HG02943 (cell line): ENCODE measurements around the gene TBCD.
A peak's percentile ranks its signal among the peaks of the same experiment; 100 is the strongest.

Experiments used
- ATAC-seq: cut with Tn5 transposase; IDR thresholded peaks from one replicate; pipeline ENCODE4 v1.9.1; 2021; ENCODE audit warnings: mild to moderate bottlenecking, low read depth, moderate library complexity; ENCODE audit not compliant: unreplicated experiment

TBCD gene

DNA sequence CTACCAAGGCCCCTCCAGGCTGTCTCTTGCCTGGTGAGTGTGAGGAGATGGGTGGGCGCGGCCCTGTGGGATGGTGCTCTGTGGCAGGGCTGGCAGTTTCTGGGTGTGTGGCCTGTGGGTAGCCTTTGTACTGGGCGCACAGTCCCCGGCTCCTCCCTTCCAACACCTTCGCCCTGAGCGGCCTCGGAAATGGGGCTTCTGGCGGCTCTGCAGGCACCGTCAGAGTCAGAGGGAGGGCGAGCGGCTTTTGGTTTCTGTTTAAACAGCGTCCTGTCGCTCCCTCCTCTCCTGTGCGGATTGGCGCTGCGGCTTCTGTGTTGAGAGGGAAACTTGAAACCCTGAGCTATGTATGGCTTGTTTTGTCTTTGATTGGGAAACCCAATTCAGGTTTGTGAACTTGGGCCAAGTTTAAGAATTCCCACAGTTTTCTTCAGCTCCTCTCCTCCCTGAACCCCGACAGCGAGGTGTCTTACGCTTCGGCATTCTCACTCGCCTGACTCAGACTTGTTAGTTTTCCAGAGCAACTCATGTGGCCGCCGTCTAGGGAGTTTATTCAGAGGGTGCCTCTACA is 96.2 kb downstream of the TBCD start:
- no peak for ATAC-seq

DNA sequence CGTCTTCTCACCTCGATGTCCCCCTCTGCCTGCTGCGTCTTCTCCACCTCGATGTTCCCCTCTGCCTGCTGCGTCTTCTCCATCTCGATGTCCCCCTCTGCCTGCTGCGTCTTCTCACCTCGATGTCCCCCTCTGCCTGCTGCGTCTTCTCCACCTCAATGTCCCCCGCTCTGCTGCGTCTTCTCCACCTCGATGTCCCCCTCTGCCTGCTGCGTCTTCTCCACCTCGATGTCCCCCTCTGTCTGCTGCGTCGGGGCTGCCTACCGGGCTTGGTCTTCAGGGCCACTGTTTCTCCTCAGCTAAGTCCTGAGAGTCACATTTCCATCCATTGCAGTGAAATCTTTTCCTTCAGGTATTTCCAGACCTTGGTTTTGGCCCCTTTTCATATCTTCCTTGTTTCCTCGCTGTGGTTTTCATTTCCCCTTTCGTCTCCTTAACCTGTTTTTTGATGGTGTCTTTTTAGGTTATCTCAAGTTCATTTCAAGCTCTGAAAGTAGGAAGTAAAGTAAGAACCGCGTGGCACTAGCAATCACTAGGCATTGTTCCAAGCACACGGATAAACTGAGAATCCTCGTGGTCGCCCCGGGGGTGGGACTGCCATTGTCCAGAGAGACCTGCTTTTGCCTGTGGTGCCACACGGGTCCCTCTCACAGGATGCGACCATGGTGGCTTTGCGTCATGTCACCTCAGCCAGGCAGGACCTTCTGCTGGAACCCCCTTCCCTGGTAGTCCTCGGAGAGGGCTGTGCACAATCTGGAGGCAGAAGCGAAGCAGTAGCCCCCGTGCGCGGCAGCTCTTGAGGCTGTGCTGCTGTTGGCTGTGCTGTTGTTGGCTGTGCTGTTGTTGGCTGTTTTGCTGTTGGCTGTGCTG is 97.4 kb downstream of the TBCD start:
- ATAC-seq, result no peak

DNA sequence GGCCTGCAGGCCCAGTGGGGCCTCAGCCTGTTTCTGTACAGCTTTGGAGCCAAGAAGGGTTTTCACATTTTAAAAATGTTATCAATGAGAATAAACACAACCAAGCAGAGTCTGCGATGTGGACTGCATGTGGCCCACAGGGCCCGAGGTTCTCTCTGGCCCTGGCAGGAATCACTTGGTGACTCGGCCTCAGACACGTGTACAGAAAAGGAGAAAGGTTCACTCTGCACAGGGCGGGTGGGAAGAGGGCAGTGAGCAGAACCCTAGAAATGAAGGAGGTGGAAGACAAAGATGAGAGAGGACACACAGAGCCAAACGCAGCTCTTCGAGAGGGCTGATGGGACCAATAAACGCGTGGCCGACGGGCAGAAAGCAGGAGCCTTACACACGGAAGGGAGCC is 99.5 kb downstream of the TBCD start:
- ATAC-seq, result no peak

DNA sequence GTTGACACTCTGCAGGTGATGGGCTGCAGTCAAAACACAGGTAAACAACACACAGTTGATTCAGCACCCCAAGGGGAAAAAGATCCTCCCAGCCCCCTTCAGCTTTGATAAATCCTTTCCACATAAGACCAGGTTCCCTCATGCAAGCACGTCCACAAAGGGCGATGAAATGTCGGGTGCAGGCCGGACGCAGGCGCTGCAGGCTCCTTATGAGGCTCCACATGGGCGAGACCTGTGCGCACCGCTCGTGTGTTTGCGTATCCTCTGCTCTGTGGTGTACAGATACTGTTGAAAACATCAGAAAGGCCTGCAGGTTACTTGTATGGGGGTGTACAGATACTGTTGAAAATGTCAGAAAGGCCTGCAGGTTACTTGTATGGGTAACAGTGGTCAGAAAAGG is 102.4 kb downstream of the TBCD start:
- ATAC-seq, result no peak

- ATAC-seq, result no peak
Measured at GRCh38 chr17:82856361-82856760, 104.5 kb downstream of the TBCD start.

DNA sequence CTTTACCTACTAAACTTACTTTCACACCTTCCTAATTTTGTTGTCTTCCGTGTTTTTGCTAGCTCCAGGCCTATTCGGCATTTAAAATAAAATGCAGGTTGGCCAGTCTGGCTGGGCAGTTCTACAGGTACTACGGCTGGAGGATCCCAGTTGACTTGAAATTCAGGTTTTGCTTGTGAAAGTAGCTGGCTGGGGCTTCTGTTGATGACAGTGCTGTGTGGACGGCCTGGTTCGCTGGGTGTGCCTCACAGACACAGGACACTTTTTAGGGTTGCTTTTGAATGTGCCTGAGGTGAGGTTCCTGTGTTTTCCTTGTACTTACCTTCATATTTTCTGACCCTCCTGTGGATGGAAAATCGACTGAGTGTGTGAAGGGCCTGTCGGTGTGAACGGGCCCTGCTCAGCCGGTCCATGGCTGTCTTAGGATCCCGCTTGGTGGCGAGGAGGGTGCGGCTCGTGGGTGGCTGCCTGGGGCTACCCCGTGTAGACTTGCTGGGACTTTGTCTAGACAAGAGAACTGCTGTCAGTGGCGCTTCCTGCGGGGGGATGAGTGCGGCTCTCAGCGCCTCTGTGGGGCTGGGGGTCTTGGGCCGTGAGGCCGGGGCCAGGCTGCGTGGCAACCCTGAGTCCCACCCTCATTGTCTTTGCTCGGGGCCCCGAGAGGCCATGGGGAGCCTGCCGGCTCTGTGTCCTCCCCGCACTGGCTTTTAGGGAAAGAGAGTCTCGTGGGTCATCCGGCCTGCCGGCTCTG is 106.7 kb downstream of the TBCD start:
- ATAC-seq, result no peak

DNA sequence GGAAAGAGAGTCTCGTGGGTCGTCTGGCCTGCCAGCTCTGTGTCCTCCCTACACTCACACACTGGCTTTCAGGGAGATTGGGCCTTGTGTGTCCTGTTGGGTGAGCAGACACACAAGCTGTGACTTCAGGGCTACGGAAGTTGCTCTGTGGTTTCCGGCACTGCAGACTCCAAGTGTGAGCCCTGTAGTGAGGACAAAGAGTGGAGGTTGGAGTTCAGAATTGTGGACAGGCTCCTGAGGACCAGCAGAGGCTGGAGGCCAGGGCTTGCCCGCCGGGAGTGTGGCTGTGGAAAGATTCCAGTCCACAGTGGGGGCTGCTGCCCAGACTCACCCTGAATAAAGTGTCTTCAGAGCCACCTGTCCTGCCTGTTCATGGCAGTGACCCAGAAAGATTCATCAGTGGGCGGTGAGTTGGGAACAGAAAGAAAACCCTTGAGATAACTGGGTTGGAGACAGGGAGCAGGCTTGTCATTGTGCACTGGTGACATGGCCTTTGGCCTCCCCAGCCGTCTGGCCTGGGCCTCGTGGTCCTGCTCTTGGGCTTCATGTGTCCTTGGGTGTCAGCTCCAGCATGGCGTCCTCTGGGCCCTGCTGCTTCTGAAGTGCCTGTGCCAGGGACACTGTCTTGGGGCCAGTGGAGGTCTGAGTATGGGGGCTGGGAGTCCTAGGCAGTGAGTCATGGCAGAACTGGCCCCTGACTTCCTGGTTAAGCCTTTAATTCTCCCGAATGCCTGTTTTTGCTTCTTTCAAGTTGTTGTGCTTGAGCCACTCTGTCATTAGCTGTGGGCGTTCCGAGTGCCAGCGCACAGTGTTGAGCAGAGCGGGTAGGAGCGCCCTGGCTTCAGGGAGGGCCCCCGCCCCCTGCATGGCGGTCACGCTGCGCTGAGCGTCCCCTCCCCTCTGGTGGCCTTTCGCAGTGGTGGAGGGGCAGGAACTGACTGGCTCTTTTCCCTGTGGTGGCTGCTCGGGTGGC is 107.9 kb downstream of the TBCD start:
- no peak for ATAC-seq

GRCh38 chr17:82860606-82861392 is 108.9 kb downstream of the TBCD start:
- no peak for ATAC-seq

DNA sequence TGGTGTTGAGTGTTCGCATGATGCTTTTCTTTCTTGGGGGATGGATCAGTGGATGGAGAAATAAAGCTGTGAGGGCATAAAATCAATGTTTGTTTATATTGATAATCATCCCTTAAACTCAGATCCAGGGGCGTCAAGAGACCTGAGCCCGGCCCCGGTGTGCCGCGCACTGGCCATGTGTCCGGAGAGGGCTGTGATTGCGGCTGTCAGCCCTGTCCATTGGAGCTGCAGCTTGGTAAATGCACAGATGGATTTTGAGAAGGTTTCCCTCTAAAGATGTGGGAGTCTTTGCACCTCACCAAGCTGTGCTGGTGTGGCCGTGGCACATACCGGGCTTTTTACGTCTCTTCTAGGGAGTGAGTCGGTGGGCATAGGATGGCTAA is 109.5 kb downstream of the TBCD start:
- ATAC-seq, result no peak

- no peak for ATAC-seq
Measured at GRCh38 chr17:82862191-82862590, 110.3 kb downstream of the TBCD start.

GRCh38 chr17:82862737-82863382 is 111.0 kb downstream of the TBCD start:
- ATAC-seq, result no peak

- ATAC-seq, result no peak
Measured at GRCh38 chr17:82863383-82863940, 111.6 kb downstream of the TBCD start.

DNA sequence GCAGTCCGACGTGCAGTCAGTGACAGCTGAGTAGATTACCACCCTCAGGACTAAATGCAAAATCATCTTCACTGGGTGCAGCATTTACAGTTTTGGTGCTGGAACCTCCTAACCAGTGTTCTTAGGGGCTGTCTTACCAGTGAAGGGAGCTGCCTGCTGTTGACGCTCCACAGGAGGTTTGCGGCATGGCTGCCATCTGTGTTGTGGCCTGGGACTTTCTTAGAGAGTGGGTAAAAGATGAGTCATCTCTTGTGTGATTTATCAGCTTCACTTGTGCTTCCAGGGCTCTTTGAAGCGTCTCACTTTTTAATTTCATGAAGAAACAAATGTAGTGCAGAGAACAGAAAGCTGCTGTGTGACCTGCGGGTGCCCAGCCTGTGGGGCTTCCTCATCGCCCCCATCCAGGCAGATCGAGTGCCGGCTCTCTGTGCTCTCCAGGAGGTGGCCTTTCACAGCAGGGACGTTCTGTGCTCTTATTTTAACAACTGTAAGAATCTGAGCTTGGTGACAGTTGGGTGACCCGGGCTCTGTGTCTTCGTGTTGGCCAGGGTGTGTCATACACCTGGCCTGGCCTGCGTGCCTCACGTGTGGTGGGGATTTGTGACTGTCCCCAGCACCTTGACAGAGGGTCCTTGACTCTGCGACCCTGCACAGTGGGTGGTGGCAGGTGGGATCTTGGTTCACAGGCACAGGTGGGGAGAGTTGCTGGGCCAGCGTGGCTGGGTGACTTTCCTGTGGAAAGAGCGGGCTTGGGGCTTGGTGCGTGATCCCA is 112.3 kb downstream of the TBCD start:
- ATAC-seq, result peak; percentile 78

DNA sequence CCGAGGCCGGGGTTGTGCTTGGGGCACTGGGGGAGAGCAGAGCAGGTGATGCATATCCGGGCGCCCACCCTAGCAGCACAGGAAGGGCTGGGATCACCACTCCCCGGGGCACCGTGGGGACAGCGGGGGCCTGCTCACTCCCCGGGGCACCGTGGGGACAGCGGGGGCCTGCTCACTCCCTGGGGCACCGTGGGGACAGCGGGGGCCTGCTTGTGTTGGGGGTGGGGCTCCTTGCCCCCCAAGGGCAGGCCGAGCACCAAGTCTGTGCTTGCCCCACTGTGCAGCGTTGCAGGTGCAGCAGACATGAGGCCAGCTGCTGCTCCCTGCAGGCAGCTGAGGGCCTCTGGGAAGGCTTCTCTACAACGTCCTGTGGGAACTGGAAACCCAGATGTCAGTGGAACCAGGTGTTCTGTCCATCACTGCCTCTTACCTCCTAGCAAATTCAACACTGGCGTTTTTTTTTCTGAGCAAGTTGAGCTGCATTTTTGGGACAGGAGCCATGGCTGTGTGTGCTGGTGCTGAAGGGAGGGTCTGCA is 112.9 kb downstream of the TBCD start:
- ATAC-seq, result no peak

DNA sequence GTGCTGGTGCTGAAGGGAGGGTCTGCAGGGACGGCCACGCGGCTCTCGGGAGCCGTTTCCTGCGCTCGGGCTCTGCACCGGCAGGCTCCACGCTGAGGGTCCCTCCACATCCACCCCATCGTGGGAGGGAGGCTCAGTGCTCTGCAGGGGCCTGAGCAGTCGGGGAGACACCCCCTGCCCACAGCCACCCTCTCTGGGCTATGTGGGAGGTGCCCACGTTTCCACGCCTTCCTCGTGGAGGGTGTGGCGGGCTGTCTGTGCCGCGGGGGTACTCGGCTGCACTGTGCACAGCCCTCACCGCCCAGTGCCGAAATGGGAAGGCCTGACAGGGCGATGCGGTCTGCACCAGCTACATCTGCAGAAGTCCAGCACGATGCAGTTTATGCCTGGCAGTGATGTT is 113.4 kb downstream of the TBCD start:
- no peak for ATAC-seq

- no peak for ATAC-seq
Measured at GRCh38 chr17:82865774-82866395, 114.0 kb downstream of the TBCD start.

DNA sequence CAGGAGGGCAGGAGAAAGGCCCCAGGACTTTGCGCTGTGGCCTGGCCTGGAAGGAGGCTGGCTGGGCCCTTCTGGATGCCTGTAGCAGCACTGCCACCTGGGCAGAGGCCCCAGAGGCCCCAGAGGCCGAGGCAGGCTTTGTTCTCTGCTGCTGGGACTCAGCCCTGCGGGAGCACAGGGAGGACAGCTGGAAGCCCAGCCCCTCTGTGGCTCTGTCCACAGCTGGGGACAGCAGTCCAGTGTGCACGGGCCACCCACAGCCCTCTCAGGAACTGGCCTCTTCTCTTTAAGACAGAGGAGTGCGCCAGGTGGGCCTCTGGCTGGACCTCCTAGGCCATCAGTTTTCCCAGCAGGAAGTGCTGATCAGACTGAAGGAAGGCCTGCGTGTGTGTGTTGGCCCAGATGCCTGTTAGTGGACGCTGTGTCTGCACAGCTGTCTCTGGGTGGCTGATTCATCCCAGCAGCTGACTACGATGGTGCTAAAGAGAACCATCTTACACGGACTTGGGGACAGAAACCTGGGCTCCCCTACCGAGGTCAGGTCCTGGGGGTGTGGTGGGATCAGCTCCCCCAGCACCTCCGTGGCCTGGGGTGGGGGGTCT is 114.8 kb downstream of the TBCD start:
- ATAC-seq, result no peak
